Renal cortical epithelial cell (primary cell): Measurements from ENCODE around the gene NPIPA1. TPM values are rescaled to one million over a fixed set of nuclear protein-coding genes. Genes with fewer than 3 reads are reported as not detected.
"Not testable (repeated sequence)": the region's sequence is repeated elsewhere in the genome, so short reads cannot be mapped to it uniquely, and the experiment has no call there.

ENCODE experiments used
- DNase-seq: peaks from one replicate; pipeline ENCODE4 v3.0.0-alpha.2; 2011; ENCODE audit warnings: low read depth
- total RNA-seq: library from RNA; depleted of rRNA; stranded (reverse); fragments of >200 nt; gene quantifications from 2 replicates; pipeline ENCODE4 v1.2.3, GENCODE V29; 2014

The NPIPA1 gene
- total RNA-seq, 1 donor from 2014 or later = 59.9 TPM

- not testable (repeated sequence) for DNase-seq
Measured at GRCh38 chr16:14930246-14930645, 7.0 kb upstream of the NPIPA1 start.

DNA sequence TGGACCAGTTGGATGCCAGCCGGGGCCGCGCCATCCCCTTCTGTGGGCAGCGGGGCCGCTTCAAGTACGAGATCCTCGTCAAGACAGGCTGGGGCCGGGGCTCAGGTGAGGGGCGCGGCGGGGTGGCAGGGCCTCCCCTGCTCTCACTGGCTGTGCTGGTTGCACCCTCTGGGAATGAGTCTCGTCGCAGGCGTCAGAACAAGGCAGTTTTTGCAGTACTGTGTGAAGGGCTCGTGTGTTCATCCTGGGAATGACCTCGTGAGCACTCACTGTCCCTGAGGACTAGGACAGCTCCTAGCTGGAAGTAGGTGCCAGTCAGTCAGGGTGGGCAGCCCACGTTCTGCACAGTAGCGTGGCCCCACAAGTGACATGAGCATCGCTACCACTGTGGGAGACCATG lies 6.3 kb upstream of the NPIPA1 start:
- DNase-seq = not testable (repeated sequence)

DNA sequence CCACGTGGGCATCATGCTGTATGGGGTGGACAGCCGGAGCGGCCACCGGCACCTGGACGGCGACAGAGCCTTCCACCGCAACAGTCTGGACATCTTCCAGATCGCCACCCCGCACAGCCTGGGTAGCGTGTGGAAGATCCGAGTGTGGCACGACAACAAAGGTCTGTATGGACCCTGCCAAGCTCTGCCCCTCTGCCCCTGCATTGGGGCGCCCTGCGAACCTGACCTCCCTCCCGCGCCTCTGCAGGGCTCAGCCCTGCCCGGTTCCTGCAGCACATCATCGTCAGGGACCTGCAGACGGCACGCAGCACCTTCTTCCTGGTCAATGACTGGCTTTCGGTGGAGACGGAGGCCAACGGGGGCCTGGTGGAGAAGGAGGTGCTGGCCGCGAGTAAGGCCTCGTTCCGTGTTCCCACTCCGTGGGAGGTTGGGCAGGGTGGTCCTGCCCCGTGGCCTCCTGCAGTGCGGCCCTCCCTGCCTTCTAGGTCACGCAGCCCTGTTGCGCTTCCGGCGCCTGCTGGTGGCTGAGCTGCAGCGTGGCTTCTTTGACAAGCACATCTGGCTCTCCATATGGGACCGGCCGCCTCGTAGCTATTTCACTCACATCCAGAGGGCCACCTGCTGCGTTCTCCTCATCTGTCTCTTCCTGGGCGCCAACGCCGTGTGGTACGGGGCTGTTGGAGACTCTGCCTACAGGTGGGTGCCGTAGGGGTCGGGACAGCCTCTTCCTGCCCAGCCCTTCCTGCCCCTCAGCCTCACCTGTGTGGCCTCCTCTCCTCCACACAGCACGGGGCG lies 4.5 kb upstream of the NPIPA1 start:
- DNase-seq = not testable (repeated sequence)

- DNase-seq = not testable (repeated sequence)
Measured at GRCh38 chr16:14937994-14938393, 751 bp downstream of the NPIPA1 start.

GRCh38 chr16:14942686-14943085 lies 5.4 kb downstream of the NPIPA1 start:
- DNase-seq = not testable (repeated sequence)

DNA sequence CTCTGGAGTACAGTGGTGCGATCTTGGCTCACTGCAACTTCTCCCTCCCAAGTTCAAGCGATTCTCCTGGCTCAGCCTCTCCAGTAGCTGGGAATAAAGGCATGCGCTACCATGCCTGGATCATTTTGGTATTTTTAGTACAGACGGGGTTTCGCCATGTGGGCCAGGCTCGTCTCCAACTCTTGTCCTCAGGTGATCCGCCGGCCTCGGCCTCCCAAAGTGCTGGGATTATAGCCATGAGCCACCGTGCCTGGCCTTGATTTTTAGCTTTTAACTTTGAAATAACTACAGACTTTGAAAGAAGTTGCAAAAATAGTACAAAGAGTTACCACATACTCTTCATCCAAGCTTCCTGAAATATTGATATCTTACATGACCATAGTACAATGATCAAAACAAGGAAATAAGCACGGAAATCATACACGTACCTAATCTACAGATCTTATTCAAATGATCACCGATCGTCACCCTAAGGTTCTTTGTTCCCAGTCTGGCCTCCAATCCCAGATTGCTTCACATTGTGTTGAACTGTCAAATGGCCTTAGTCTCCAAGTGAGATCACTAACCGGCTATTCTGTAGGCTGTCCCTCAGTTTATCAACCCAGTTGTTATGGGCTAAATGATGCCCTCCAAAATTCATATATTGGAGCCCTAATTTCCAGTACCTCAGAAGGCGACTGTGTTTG lies 18.4 kb downstream of the NPIPA1 start:
- DNase-seq = no peak

DNA sequence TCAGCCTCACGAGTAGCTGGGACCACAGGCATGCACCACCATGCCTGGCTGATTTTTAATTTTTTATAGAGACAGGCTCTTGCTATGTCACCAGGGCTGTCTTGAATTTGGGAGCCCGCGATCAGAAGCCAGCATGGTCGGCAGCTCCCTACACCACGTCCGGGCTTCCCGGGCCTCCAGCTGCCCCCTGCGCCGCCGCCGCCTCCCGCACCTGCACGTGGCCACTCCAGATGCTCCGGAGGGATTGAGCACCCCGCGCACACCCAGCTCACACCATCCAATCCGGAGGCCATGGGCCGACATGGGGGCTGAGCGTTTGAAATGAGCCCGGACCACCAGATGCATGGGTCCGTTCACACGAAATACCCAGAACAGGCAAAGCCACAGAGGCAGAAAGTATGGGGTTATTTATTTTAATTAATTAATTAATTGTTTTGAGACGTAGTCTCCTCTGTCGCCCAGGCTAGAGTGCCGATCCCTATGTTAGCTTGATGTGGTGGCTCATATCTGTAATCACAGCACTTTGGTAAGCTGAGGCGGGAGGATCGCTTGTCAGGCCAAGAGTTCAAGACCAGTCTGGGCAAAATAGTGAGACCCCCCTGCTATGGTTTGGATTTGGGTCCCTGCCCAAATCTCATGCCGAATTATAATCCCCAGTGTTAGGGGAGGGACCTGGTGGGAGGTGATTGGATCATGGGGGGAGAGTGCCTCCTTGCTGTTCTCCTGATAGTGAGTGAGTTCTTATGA lies 20.5 kb downstream of the NPIPA1 start:
- DNase-seq = no peak

DNA sequence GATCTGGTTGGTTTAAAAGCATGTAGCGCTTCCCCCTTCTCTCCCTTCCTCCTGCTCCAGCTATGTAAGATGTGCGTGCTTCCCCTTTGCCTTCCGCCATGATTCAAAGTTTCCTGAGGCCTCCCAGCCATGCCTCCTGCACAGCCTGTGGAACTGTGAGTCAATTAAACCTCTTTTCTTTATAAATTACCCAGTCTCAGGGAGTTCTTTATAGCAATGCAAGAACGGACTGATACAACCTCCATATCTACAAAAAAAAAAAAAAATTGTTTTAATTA lies 21.0 kb downstream of the NPIPA1 start:
- DNase-seq = no peak

DNA sequence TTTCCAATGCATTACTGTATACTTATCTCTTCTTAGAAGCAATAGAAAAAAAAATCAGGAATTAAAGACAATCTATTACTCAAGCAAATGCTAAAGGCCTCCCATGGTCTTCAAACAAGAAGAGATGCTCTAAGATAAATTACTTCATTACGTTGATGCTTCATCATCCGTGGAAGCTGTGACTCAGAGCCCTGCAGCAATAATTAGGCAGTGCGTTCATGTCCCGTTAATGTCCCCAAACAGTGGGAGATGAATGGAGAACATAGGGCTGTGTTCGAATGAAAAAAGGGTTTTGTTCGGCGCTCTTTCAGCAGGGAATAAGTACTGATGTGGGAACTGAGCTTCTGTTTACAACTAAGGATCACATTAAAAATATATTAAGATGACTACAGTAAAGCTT lies 21.7 kb downstream of the NPIPA1 start:
- DNase-seq = no peak

- no peak for DNase-seq
Measured at GRCh38 chr16:14961405-14962186, 24.4 kb downstream of the NPIPA1 start.

DNA sequence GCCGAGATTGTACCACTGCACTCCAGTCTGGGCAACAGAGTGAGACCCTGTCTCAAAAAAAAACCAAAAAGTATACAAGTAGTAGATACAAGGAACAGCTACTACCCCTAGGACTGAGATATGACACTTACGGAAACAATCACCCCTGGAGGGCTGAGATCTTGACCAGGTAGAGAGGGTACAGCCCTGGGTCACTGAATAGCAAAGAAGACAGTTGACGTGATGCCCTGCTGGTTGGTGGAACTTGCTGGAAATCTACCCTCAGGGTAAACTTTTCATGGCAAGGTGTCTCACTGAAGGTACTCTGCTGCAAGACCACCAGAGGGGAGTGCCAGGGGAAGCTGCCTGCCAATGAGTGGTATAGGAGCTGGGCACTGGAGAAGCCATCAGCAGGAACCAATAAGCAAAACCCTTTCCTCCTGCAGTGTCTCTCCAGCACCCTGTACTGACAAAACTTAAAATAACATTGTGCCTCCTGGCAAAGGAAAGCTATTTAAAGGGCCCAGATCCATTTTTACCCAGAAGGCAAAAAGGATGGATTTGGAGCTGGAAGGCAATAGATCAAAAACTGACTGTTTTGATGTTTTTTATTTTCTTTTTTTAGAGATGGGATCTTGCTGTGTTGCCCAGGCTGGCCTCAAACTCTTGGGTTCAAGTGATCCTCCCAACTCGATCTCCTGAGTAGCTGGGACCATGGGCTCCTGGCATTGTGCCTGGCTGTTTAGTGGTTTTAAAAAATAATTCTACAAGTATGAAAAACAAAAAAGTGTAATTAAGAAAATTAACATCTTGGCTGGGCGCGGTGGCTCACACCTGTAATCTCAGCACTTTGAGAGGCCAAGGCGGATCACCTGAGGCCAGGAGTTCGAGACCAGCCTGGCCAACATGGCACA lies 26.3 kb downstream of the NPIPA1 start:
- no peak for DNase-seq

GRCh38 chr16:14965328-14965727 lies 28.1 kb downstream of the NPIPA1 start:
- DNase-seq = no peak

GRCh38 chr16:14969795-14970194 lies 32.6 kb downstream of the NPIPA1 start:
- not testable (repeated sequence) for DNase-seq

- DNase-seq = not testable (repeated sequence)
Measured at GRCh38 chr16:14971621-14972228, 34.5 kb downstream of the NPIPA1 start.

DNA sequence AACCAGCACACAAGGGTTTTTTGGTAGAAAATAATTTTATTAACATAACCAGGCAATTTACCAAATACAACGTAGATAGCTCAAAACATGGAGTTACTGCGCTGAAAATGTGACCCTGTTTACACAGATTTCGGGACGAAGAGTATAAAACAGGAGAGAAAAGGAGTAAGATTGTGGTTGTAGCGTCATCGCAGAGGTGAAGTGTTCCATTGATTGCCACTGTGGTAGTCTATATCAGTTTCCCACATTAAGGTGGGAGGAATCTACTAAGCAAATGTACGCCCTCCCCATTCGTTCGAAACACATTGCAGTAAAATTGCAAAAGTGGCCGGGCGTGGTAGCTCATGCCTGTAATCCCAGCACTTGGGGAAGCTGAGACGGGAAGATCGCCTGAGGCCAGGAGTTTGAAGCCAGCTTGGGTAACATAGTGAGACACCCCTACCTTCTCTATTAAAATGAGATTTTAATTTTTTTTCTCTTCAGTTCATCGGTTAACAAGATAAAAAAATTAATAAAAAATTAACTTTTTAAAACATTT lies 36.6 kb downstream of the NPIPA1 start:
- not testable (repeated sequence) for DNase-seq

DNA sequence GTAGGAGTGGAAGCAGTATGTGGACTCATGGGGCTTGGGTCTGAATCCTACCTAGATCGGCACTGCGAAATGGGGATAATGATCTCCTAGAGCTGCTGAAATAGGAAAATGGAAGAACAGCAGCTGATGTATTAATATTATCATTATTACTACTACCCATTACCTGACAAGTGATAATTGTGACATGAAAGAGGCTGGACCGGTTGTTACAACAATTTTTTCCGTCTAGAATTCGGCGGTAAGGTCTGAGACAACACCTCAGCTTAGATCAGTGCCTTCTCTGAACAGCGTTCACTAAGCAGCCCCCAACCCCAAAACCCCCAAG lies 37.0 kb downstream of the NPIPA1 start:
- peak; percentile 36 for DNase-seq

DNA sequence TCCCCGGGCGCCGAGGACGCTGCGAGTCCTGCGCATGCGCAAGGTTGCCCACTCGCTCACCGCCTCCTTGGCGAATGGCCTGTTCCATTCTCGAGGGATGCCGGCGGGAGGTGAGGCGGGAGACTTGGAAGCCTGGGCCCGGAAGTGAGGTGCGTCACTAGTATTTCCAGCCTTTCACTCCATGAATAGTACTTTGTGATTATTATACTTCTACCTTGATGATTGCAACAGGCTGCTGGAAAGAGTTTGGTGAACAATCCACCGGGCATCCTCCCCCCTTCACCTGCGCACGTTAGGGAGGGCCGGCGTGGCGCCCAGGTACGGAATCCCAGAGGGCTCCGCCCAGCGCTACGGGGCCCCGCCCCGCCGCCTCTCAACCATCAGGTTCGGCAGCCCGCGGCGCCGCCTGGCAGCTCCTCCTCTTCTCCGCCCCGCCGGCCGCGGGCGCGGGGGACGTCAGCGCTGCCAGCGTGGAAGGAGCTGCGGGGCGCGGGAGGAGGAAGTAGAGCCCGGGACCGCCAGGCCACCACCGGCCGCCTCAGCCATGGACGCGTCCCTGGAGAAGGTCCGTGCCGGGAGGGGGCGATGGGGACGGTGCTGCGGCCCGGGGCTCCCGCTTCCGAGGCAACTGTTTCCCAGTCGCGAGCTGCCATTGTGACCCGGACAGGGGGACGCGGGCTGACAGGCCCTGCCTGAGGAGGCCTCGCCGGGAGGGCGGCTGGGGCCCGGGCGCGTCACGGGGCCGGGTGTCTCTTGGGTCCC lies 37.6 kb downstream of the NPIPA1 start, which contains the start of gene PDXDC1:
PDXDC1 (plus strand) TSS at position 371 of the 762 bp plus-strand sequence; CDS start at position 545, 174 bp downstream.
- DNase-seq = peak; percentile 81

DNA sequence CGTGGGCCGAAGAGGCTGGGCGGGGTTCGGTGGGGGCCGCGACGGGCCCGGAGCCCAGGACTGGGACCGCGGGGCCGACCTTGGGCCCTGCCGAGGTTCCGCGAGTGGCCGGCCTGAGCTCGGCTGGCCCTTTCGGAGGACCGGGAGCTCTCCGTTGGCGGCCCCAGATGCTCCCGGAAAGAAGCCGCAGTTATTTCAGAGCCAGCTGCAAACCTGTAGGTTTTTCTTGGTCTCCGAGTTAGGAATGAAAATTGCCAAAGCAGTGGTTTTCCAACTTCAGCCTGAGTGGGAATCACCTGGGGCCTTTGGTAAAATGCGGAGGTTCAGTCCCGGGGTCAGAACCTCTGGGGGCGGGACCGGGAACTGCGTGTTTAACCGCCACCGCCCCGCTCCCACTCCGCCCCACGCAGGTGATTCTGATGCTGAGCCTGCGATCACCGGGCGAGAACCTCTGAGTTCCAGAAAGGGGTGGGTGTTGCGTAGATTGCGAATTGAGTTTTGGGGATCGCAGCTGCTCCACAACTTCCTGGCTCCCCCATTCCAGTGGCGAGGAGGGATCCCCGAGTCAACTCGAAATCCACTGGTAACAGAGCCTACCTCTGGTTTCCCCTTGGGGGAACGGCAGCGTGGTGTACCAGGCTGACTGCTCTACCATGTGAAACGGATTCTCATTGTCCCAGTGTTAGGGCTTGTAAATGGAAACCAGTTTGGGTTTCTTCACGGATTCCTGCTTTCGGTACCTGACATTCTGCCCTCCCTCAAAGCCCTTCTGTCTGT lies 38.4 kb downstream of the NPIPA1 start:
- DNase-seq = not testable (repeated sequence)
